HUES64 (cell line): ENCODE results near the gene CYP4F3.
"Not testable (repeated sequence)": the region's sequence is repeated elsewhere in the genome, so short reads cannot be mapped to it uniquely, and the experiment has no call there.

ENCODE experiments used
- H3K27ac ChIP-seq: 2 replicates; pipeline ENCODE4 v1.7.0; 2013; ENCODE audit warnings: low read depth, low read length, inconsistent platforms
- H3K27me3 ChIP-seq: 2 replicates; pipeline ENCODE4 v1.6.1; 2013; ENCODE audit warnings: mild to moderate bottlenecking, low read length; ENCODE audit not compliant: insufficient read depth
- H3K36me3 ChIP-seq: 2 replicates; pipeline ENCODE4 v1.6.1; 2013; ENCODE audit warnings: mild to moderate bottlenecking, low read length; ENCODE audit not compliant: insufficient read depth
- H3K4me1 ChIP-seq: 2 replicates; pipeline ENCODE4 v1.6.1; 2013; ENCODE audit warnings: mild to moderate bottlenecking, low read length, moderate library complexity; ENCODE audit not compliant: insufficient read depth
- H3K4me3 ChIP-seq: 2 replicates; pipeline ENCODE4 v1.5.1; 2013; ENCODE audit warnings: mild to moderate bottlenecking, low read length, moderate library complexity
- H3K9ac ChIP-seq: 2 replicates; pipeline ENCODE4 v1.6.1; 2013; ENCODE audit warnings: mild to moderate bottlenecking, low read depth, low read length
- H3K9me3 ChIP-seq: 2 replicates; pipeline ENCODE4 v1.6.1; 2013; ENCODE audit warnings: low read depth, low read length; ENCODE audit not compliant: insufficient read depth
- WGBS: fragments of 150-250, 120-280 bp; methylation state at CpG from one replicate; pipeline ENCODE4 v1.1.7; 2013; ENCODE audit warnings: missing lambda C conversion rate; 5-methylcytosine and 5-hydroxymethylcytosine counted together

CYP4F3 gene

GRCh38 chr19:15671891-15672579, 31.3 kb downstream of the CYP4F3 start:
- Histone ChIP-seq H3K9ac (no peak overlapping the region), H3K4me1 (no peaks in the 10 kb centered on the region), H3K27me3 (no peaks in the 10 kb centered on the region), H3K36me3 (no peaks in the 10 kb centered on the region), H3K9me3 (peaks cover 62% of the 10 kb centered on the region), H3K27ac (no peak overlapping the region), H3K4me3 (no peak overlapping the region)
- WGBS: 60% methylated on average over 10 of the region's 10 CpGs

GRCh38 chr19:15672580-15673175, 32.0 kb downstream of the CYP4F3 start, which contains the start of gene CYP4F12:
Gene CYP4F12 (plus strand): TSS chr19:15673087. CDS start chr19:15673530, 443 bp downstream.
- 56% methylated on average over 6 of the region's 6 CpGs for WGBS
- no peaks in the 10 kb centered on the region for H3K27me3 ChIP-seq
- no peaks in the 10 kb centered on the region for H3K36me3 ChIP-seq
- no peaks in the 10 kb centered on the region for H3K4me1 ChIP-seq
- no peak within 1 kb of the TSS for H3K4me3 ChIP-seq
- H3K9ac ChIP-seq: no peak within 1 kb of the TSS
- peaks cover 55% of the 10 kb centered on the region for H3K9me3 ChIP-seq
- H3K27ac ChIP-seq: no peak within 1 kb of the TSS

- Histone ChIP-seq H3K9ac (no peak overlapping the region), H3K9me3 (peaks cover 55% of the 10 kb centered on the region), H3K36me3 (no peaks in the 10 kb centered on the region), H3K4me3 (no peak overlapping the region), H3K27ac (no peak overlapping the region), H3K27me3 (no peaks in the 10 kb centered on the region), H3K4me1 (no peaks in the 10 kb centered on the region)
- 33% methylated on average over 9 of the region's 9 CpGs for WGBS
These were observed 32.5 kb downstream of the CYP4F3 start for GRCh38 chr19:15673176-15673654.

GRCh38 chr19:15675560-15675959, 34.9 kb downstream of the CYP4F3 start:
- no peaks in the 10 kb centered on the region for H3K4me1 ChIP-seq
- no peak overlapping the region for H3K9ac ChIP-seq
- H3K27me3 ChIP-seq: no peaks in the 10 kb centered on the region
- peaks cover 52% of the 10 kb centered on the region for H3K9me3 ChIP-seq
- H3K36me3 ChIP-seq: no peaks in the 10 kb centered on the region
- 50% methylated on average over 2 of the region's 3 CpGs for WGBS
- H3K27ac ChIP-seq: no peak overlapping the region
- H3K4me3 ChIP-seq: no peak overlapping the region

GRCh38 chr19:15679089-15679488, 38.4 kb downstream of the CYP4F3 start:
- Histone ChIP-seq H3K27me3 (no peaks in the 10 kb centered on the region), H3K4me3 (no peak overlapping the region), H3K9ac (no peak overlapping the region), H3K27ac (no peak overlapping the region), H3K4me1 (no peaks in the 10 kb centered on the region), H3K36me3 (no peaks in the 10 kb centered on the region), H3K9me3 (peaks cover 66% of the 10 kb centered on the region)
- WGBS: 27% methylated on average over 3 of the region's 4 CpGs

DNA sequence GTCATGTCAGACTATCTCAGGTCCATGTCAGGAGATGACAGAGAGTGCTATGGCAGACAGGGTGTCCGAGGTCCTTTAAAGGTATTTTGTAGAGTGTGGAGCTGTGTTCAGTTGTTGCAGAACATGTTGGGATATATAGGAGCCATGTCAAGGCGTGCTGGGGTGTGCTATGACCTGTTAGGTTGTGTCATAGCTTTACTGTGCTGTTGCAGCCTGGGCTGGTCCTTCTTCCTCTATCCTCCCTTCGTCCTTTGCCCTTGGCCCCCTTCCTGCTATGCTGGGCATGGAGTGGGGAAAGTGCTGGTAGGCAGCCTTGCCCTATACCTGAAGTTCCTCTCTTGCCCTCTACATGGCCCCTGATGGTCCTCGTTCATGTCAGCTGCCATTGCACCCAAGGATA, 39.2 kb downstream of the CYP4F3 start:
- H3K4me1 ChIP-seq, H3K9ac ChIP-seq, H3K4me3 ChIP-seq, H3K36me3 ChIP-seq, H3K27me3 ChIP-seq, H3K27ac ChIP-seq: not testable (repeated sequence)
- H3K9me3 ChIP-seq: peaks cover 73% of the 10 kb centered on the region
- 47% methylated on average over 3 of the region's 4 CpGs for WGBS

DNA sequence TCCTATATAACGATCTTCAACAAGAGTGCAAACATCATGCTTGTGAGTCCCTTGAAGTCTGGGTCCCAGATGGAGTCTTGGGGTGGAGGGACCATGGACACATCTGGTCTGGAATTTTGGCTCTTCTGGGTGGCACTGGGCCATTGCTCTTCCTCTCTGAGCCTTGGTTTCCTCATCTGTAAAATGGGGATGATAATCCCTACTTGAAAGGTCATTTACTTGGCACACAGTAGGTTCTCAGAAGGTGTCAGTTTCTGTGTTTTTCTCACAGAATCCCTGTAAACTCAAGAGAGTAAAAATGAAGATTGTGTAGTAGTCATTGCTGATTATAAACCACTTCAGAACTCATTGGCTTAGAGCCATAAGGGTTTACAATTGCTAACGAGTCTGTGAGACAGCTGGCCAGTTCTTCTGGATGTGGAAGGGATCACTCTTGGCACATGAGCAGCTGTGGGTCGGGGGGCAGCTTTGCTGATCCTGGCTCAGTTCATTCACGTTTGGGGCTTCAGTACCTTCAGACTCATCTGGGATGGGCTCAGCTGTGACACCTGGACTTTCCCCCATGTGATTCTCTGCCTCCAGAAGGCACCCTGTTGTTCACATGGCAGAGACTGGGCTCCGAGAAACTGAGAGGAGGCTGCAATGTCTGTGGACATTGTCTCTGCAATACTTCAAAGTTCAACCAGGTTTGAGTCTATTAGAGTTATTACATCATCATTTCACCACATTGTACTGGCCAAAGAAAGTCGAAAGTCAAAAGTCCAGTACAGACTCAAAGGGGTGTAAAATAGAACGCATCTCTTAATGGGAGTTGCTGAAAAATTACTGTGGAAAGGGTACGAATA, 40.0 kb downstream of the CYP4F3 start:
- H3K9me3 ChIP-seq: peaks cover 75% of the 10 kb centered on the region
- no peaks in the 10 kb centered on the region for H3K27me3 ChIP-seq
- no peak overlapping the region for H3K9ac ChIP-seq
- H3K36me3 ChIP-seq: no peaks in the 10 kb centered on the region
- 58% methylated on average over 8 of the region's 8 CpGs for WGBS
- H3K27ac ChIP-seq: no peak overlapping the region
- no peaks in the 10 kb centered on the region for H3K4me1 ChIP-seq
- no peak overlapping the region for H3K4me3 ChIP-seq

DNA sequence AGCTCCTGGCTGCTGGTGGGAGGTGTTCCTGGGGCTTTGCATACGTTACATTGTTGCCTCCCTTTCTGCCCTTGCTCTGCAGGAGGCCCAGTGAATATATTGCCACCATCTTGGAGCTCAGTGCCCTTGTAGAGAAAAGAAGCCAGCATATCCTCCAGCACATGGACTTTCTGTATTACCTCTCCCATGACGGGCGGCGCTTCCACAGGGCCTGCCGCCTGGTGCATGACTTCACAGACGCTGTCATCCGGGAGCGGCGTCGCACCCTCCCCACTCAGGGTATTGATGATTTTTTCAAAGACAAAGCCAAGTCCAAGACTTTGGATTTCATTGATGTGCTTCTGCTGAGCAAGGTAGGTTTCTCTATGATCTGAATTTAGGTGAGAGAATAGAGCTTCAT, 42.7 kb downstream of the CYP4F3 start:
- no peak overlapping the region for H3K9ac ChIP-seq
- WGBS: 90% methylated on average over 10 of the region's 10 CpGs
- no peak overlapping the region for H3K27ac ChIP-seq
- peaks cover 94% of the 10 kb centered on the region for H3K9me3 ChIP-seq
- no peaks in the 10 kb centered on the region for H3K27me3 ChIP-seq
- H3K4me3 ChIP-seq: no peak overlapping the region
- H3K4me1 ChIP-seq: no peaks in the 10 kb centered on the region
- H3K36me3 ChIP-seq: no peaks in the 10 kb centered on the region

DNA sequence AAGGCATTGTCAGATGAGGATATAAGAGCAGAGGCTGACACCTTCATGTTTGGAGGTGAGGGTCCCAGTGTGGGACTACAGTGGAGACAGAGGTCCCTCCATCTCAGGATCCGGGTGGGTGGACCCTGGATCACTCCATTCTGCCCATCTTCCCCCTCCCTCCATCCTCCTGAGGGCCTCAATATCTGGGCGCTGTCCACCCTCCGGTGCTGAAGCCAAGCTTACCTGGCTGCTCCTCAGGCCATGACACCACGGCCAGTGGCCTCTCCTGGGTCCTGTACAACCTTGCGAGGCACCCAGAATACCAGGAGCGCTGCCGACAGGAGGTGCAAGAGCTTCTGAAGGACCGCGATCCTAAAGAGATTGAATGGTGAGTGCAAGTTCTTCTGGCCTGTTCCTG, 44.1 kb downstream of the CYP4F3 start:
- Histone ChIP-seq H3K27ac (no peak overlapping the region), H3K36me3 (no peaks in the 10 kb centered on the region), H3K4me3 (no peak overlapping the region), H3K4me1 (no peaks in the 10 kb centered on the region), H3K27me3 (no peaks in the 10 kb centered on the region), H3K9ac (no peak overlapping the region), H3K9me3 (peaks cover 93% of the 10 kb centered on the region)
- WGBS: 67% methylated on average over 9 of the region's 9 CpGs

DNA sequence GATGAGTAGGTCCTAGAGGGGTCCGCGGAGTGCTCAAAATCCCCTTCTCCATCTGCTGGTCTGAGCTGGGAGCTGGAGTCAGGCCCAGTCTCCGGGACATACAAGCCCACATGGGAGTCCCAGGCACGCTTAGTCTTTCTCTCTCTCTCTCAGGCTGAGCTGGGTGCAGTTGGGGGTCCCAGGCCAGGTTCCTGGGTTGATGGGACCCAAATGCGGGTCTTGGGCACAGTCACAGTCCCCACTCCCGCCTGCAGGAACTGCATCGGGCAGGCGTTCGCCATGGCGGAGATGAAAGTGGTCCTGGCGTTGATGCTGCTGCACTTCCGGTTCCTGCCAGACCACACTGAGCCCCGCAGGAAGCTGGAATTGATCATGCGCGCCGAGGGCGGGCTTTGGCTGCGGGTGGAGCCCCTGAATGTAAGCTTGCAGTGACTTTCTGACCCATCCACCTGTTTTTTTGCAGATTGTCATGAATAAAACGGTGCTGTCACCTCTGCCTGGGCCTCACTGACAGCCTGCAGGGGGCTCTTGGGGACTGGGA, 56.0 kb downstream of the CYP4F3 start:
- no peak overlapping the region for H3K27ac ChIP-seq
- no peak overlapping the region for H3K9ac ChIP-seq
- peaks cover 73% of the 10 kb centered on the region for H3K9me3 ChIP-seq
- H3K4me1 ChIP-seq: no peaks in the 10 kb centered on the region
- H3K27me3 ChIP-seq: no peaks in the 10 kb centered on the region
- no peaks in the 10 kb centered on the region for H3K36me3 ChIP-seq
- 76% methylated on average over 19 of the region's 19 CpGs for WGBS
- H3K4me3 ChIP-seq: no peak overlapping the region
